BE2C (cell line): Measurements from ENCODE around the gene EFNA5.

Source experiments
- DNase-seq: peaks from one replicate; pipeline ENCODE4 v3.0.0-alpha.2; 2020
- H3K27me3 ChIP-seq: fragments of 250-450 bp; sonication (Bioruptor Pico); 2 replicates; pipeline ENCODE4 v1.5.1; 2020; ENCODE audit warnings: mild to moderate bottlenecking
- H3K36me3 ChIP-seq: fragments of 250-450 bp; sonication (Bioruptor Pico); 2 replicates; pipeline ENCODE4 v1.5.1; 2020; ENCODE audit warnings: mild to moderate bottlenecking
- H3K4me1 ChIP-seq: fragments of 250-450 bp; sonication (Bioruptor Pico); 2 replicates; pipeline ENCODE4 v1.5.1; 2020
- H3K4me3 ChIP-seq: 2 replicates; pipeline ENCODE4 v1.5.1; 2011; ENCODE audit warnings: low read depth, low read length
- H3K9me3 ChIP-seq: fragments of 250-450 bp; sonication (Bioruptor Pico); 2 replicates; pipeline ENCODE4 v1.5.1; 2020
- TF ChIP-seq, protein P1 (sequence below): IDR thresholded peaks from 2 replicates; pipeline ENCODE4 v1.5.1; 2012; ENCODE audit warnings: mild to moderate bottlenecking, low read depth, low read length

Gene EFNA5

GRCh38 chr5:107617052-107617451 is 53.7 kb downstream of the EFNA5 start:
- Histone ChIP-seq H3K9me3 (no peaks in the 10 kb centered on the region), H3K36me3 (no peaks in the 10 kb centered on the region), H3K4me1 (peaks cover 27% of the 10 kb centered on the region), H3K4me3 (no peak overlapping the region), H3K27me3 (no peaks in the 10 kb centered on the region)
- no peak for DNase-seq
- TF ChIP-seq, protein P1, sequence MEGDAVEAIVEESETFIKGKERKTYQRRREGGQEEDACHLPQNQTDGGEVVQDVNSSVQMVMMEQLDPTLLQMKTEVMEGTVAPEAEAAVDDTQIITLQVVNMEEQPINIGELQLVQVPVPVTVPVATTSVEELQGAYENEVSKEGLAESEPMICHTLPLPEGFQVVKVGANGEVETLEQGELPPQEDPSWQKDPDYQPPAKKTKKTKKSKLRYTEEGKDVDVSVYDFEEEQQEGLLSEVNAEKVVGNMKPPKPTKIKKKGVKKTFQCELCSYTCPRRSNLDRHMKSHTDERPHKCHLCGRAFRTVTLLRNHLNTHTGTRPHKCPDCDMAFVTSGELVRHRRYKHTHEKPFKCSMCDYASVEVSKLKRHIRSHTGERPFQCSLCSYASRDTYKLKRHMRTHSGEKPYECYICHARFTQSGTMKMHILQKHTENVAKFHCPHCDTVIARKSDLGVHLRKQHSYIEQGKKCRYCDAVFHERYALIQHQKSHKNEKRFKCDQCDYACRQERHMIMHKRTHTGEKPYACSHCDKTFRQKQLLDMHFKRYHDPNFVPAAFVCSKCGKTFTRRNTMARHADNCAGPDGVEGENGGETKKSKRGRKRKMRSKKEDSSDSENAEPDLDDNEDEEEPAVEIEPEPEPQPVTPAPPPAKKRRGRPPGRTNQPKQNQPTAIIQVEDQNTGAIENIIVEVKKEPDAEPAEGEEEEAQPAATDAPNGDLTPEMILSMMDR: no peak

DNA sequence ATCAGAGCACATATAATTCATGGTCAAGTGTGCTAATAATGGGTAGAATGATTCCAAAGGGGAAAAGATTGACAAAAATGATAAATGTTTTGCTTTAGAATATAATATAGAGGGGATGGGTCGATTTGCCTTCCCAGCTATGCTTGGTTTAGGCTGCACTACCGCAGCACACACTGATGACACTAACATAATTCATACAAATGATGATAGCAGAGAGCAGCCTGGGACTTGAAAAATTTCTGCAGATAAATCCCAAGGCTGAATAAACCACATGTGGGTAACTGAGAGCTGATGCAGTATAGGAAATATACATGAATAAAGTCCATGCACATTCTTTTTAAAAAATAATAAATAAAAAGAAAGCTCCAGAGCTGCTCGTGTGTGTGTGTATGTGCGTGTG is 54.5 kb downstream of the EFNA5 start:
- no peaks in the 10 kb centered on the region; the same call in 1 of the 2 replicates for H3K36me3 ChIP-seq
- no peak for DNase-seq
- TF ChIP-seq, protein P1: no peak
- H3K9me3 ChIP-seq: no peaks in the 10 kb centered on the region
- H3K4me3 ChIP-seq: no peak overlapping the region
- peaks cover 27% of the 10 kb centered on the region for H3K4me1 ChIP-seq
- no peaks in the 10 kb centered on the region for H3K27me3 ChIP-seq

DNA sequence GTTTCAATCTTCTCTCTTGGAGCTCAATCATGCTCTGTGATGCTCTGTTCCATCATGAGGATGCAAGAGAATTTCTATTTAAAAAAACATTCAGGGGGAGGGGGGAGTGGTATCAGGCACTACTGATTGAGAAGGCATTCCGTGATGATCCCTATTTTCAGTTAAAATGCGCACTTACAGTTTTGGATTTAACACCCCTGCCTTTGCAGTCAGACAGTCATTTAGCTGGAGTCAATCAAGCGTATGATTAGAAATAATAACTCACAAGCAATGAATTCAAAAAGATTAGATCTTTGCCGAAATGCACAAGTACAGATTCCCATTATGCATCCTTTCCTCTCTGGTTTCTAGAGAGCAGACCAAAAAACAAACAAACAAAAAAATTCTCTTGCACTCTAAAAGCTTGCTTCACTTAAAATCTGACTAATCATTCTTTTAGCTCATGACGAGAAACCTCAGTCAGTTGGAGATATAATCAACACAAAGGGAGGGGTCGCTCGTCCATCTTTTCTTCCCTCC is 55.4 kb downstream of the EFNA5 start:
- Histone ChIP-seq H3K9me3 (no peaks in the 10 kb centered on the region), H3K4me1 (peaks cover 27% of the 10 kb centered on the region), H3K36me3 (no peaks in the 10 kb centered on the region; the same call in 1 of the 2 replicates), H3K4me3 (peak overlapping the region; percentile 40), H3K27me3 (no peaks in the 10 kb centered on the region)
- TF ChIP-seq, protein P1: no peak
- no peak for DNase-seq

- TF ChIP-seq, protein P1: no peak
- no peaks in the 10 kb centered on the region for H3K27me3 ChIP-seq
- DNase-seq: no peak
- H3K4me1 ChIP-seq: peaks cover 32% of the 10 kb centered on the region
- H3K4me3 ChIP-seq: no peak overlapping the region
- no peaks in the 10 kb centered on the region for H3K9me3 ChIP-seq
- no peaks in the 10 kb centered on the region; the same call in 1 of the 2 replicates for H3K36me3 ChIP-seq
Observed at GRCh38 chr5:107612541-107612940, 58.2 kb downstream of the EFNA5 start.

- peaks cover 20% of the 10 kb centered on the region for H3K4me1 ChIP-seq
Observed at GRCh38 chr5:107610798-107611197, 59.9 kb downstream of the EFNA5 start.

More at GRCh38 chr5:107610798-107611197, 59.9 kb downstream of the EFNA5 start:
- Histone ChIP-seq H3K4me3 (no peak overlapping the region), H3K36me3 (no peaks in the 10 kb centered on the region; the same call in 1 of the 2 replicates), H3K27me3 (no peaks in the 10 kb centered on the region), H3K9me3 (no peaks in the 10 kb centered on the region)
- TF ChIP-seq, protein P1: no peak
- no peak for DNase-seq
